Ovary (tissue), 9 donors: ENCODE measurements around the gene SURF2. TPM values are rescaled to one million over a fixed set of nuclear protein-coding genes. Genes with fewer than 3 reads are reported as not detected.
"Not testable (repeated sequence)": the region's sequence is repeated elsewhere in the genome, so short reads cannot be mapped to it uniquely, and the experiment has no call there.

Experiments
- DNase-seq, 5 donors: peaks; one replicate each; pipeline ENCODE4 v3.0.0-alpha.2; 2019 to 2020
- H3K27ac ChIP-seq, 2 donors: fragments of 200-600 bp; one replicate each; pipeline versions ENCODE4 v1.5.1 to v1.8.0; 2019 to 2022
- H3K27me3 ChIP-seq: fragments of 200-600 bp; one replicate; pipeline ENCODE4 v1.8.0; 2022
- H3K36me3 ChIP-seq: fragments of 200-600 bp; sonication (generic); one replicate; pipeline ENCODE4 v1.5.1; 2019
- H3K4me1 ChIP-seq: one replicate; pipeline ENCODE4 v1.8.1; 2013; ENCODE audit warnings: mild to moderate bottlenecking, moderate library complexity; ENCODE audit not compliant: insufficient read depth
- H3K4me3 ChIP-seq: fragments of 200-600 bp; sonication (generic); one replicate; pipeline ENCODE4 v1.5.1; 2017
- H3K9me3 ChIP-seq, 2 donors: fragments of 200-600 bp in 1 of 2; sonication (generic) in 1 of 2; one replicate each; pipeline versions ENCODE4 v1.5.1 to v1.8.1; 2013 to 2019; ENCODE audit warnings: mild to moderate bottlenecking in 1 of 2, moderate library complexity in 1 of 2
- EP300 ChIP-seq: sonication (generic); formaldehyde crosslinking; IDR thresholded peaks from one replicate; pipeline ENCODE4 v1.6.1; 2017; ENCODE audit warnings: antibody characterized with exemption
- POLR2A ChIP-seq: fragments of 450-650 bp; IDR thresholded peaks from one replicate; pipeline ENCODE4 v1.6.1; 2017; ENCODE audit warnings: antibody characterized with exemption, mild to moderate bottlenecking, moderate library complexity
- WGBS, 3 donors: extraction: QIAGEN DNeasy Blood & Tissue Kit in 1 of 3; methylation state at CpG; one replicate each; pipeline versions ENCODE4 v1.1.5 to v1.1.7; 2013 to 2017; 5-methylcytosine and 5-hydroxymethylcytosine counted together
- intact Hi-C, 4 donors: fragments of 100-400 bp; cut with DNase I; formaldehyde crosslinking; loops; one replicate each; pipeline versions ENCODE4 v1.11.0 to v1.15.1; 2022 to 2023
- polyA plus RNA-seq, 2 donors: library from polyadenylated mRNA; stranded (reverse); fragments of 200-250 nt in 1 of 2; fragments of 350-450 nt in 1 of 2; fragmentation: Illumina TruSeq in 1 of 2; extraction: RNeasy Lipid Tissue Mini Kit (QIAGEN cat#74804) in 1 of 2; gene quantifications; one replicate each; pipeline ENCODE4 v1.2.3, GENCODE V29; 2013 to 2014
- total RNA-seq, 7 donors: library from RNA; depleted of rRNA in 2 of 7; stranded (reverse); fragments of >200 nt in 2 of 7; fragmentation: NEBNext Ultra II Directional in 3 of 7; extraction: Animal tissue kit (Norgen Biotek cat#: 25700) in 3 of 7; gene quantifications; one replicate each; pipeline versions ENCODE4 v1.1.0 to v1.2.4, GENCODE V29; 2016 to 2023
- TF ChIP-seq, protein P1 (sequence below), 3 donors: fragments of 450-650 bp in 2 of 3; fragments of 200-600 bp in 1 of 3; IDR thresholded peaks; one replicate each; pipeline versions ENCODE4 v1.5.1 to v1.8.0; 2016 to 2022; ENCODE audit warnings: antibody characterized with exemption in 3 of 3, mild to moderate bottlenecking in 1 of 3
- donor health status: DM: no; HTN: no; CAD: no; lungs with moderate emphysema.
- donor health status: DM: no; HTN: no; CAD: no.
- donor health status: Bipolar disorder and iron deficiency.
- donor health status: DM: yes; HTN: yes; CAD: no.
- donor health status: DM: no; HTN: no; CAD: no.
- donor health status: DM: yes; HTN: yes; CAD: no.

Gene SURF2
- total and polyA plus RNA-seq, 9 donors, result 8.6 to 30.4 (median 15.8) TPM

DNA sequence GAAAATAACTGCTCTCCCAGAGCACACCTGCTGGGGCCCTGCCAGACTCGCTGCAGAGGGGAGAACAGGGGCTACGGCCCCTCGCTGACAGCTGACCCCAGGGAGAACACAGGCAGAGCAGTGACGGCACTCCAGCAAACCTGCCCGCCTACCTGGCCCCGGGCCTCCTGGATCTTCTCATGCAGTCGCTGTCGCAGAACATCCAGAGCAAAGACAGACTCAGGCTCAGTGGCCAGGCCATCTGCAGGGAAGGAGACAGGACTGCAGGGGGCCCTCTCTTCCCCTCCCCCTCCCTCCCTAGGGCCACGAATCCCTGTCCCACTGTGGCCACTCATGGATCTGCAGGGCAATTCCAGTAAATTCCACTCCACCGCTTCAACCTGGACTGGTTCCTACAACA is 22.8 kb upstream of the SURF2 start:
- no peak for TF ChIP-seq POLR2A
- no peak for TF ChIP-seq EP300
- TF ChIP-seq, protein P1, sequence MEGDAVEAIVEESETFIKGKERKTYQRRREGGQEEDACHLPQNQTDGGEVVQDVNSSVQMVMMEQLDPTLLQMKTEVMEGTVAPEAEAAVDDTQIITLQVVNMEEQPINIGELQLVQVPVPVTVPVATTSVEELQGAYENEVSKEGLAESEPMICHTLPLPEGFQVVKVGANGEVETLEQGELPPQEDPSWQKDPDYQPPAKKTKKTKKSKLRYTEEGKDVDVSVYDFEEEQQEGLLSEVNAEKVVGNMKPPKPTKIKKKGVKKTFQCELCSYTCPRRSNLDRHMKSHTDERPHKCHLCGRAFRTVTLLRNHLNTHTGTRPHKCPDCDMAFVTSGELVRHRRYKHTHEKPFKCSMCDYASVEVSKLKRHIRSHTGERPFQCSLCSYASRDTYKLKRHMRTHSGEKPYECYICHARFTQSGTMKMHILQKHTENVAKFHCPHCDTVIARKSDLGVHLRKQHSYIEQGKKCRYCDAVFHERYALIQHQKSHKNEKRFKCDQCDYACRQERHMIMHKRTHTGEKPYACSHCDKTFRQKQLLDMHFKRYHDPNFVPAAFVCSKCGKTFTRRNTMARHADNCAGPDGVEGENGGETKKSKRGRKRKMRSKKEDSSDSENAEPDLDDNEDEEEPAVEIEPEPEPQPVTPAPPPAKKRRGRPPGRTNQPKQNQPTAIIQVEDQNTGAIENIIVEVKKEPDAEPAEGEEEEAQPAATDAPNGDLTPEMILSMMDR (IDR thresholded peaks at IDR 0.05), result no peak
- DNase-seq, result peak in 1 of 5 donors; percentile 37
- Histone ChIP-seq H3K36me3 (no peaks in the 10 kb centered on the region), H3K4me3 (no peak overlapping the region), H3K4me1 (peaks cover 5% of the 10 kb centered on the region), H3K27ac (no peak overlapping the region), H3K27me3 (no peaks in the 10 kb centered on the region), H3K9me3 (no peaks in the 10 kb centered on the region)
- intact Hi-C loops, result loop anchor here in 2 of 4 donors (5.0 kb wide), 2 partner anchors 146 to 151 kb away; no protein-coding TSS in a partner anchor
- 84 to 89% (median 89%) methylated on average over 10 of the region's 10 CpGs for WGBS, 3 donors

DNA sequence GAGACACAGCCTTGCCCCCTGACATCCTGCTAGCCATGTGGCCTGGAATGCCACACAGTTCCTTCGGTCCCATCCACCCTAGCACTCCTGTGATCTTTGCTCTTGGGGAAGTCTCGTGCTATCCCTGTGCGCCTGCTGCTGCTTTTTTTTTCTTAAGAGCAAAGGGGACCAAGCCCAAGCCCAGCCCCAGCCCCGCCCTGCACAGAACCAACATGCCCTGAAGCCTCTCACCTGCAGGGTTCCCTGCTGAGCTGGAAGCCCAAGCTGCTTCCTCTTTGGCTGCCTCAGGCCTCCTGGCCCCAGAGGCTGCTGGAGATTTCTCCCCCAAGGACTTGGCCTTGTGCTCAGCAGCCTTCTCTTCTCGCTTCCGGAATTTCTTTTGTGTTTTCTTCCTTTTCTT is 22.2 kb upstream of the SURF2 start:
- Histone ChIP-seq H3K9me3 (no peaks in the 10 kb centered on the region), H3K27ac (no peak overlapping the region), H3K27me3 (no peaks in the 10 kb centered on the region), H3K4me3 (no peak overlapping the region), H3K4me1 (peaks cover 5% of the 10 kb centered on the region), H3K36me3 (no peaks in the 10 kb centered on the region)
- WGBS, 3 donors, result 87 to 93% (median 88%) methylated on average over 6 of the region's 6 CpGs
- DNase-seq, result peak in 1 of 5 donors; percentile 25
- intact Hi-C loops, result loop anchor here in 2 of 4 donors (5.0 kb wide), 2 partner anchors 147 to 152 kb away; no protein-coding TSS in a partner anchor
- TF ChIP-seq EP300, result no peak
- no peak for TF ChIP-seq POLR2A
- TF ChIP-seq, protein P1 (IDR thresholded peaks at IDR 0.05), result no peak

DNA sequence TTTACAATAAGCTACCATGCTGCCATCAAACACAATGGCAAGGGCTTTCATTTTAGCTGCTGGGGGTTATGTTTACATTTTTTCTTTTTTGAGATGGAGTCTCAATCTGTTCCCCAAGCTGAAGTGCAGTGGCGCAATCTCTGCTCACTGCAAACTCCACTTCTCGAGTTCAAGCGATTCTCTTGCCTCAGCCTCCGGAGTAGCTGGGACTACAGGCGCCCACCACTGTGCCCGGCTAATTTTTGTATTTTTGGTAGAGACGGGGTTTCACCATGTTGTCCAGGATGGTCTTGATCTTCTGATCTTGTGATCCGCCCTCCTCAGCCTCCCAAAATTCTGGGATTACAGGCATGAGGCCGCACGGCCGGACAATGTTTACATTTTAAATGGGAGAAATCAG is 21.5 kb upstream of the SURF2 start:
- 62 to 73% (median 64%) methylated on average over 11 of the region's 11 CpGs for WGBS, 3 donors
- H3K4me3 ChIP-seq, result peak overlapping the region; percentile 85
- peak in 1 of 5 donors; percentile 24 for DNase-seq
- H3K36me3 ChIP-seq, H3K4me1 ChIP-seq, H3K27me3 ChIP-seq, H3K9me3 ChIP-seq, H3K27ac ChIP-seq: not testable (repeated sequence)
- intact Hi-C loops, result loop anchor here in 2 of 4 donors (5.0 kb wide), 2 partner anchors 148 to 153 kb away; no protein-coding TSS in a partner anchor

DNA sequence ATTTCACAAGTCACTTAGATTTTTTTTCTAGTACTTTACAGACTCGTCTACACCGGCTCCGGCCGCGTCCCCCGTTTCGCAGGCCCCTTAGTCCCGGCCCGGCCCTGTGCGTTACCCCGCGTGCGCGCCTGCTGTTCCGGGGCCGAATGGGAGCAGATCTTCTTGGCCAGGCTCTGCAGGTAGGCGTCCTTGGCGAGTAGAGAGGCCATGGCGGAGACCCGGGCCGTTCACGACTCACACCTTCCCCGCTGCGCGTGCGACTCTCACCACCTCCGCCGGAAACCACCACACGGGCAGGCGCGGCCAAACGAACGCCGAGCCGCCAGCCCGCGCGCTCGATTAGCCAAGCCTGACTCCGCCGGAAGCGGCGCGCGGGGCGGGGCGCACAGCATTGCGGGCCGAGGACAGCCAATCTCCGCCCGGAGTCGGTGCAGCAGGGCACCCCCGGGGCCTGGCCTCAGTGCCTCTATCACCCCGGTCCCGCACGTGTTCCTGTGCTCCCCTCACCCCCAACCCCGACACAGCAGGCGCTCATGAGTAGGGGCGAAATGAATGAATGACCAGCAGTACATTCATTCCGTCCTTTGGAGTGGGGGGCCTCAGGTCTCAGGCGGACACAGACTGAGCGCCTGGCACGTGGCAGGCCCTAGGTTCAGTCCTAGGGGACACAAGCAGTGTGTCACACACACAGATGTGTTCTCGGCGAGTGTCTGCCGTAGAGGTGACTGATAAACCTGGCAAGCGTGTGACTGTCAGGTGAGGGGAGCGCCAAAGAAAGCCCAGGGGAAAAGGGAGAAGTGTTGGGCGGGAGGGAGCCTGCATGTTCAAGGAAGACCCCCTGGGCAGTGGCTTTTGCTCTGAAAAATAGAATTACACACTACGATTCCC is 20.2 kb upstream of the SURF2 start, which contains the start of gene SURF6:
SURF6 (minus strand) TSS at position 265 of the 888 bp plus-strand sequence; CDS start at position 209, 56 bp downstream.
- intact Hi-C loops, result no loop called here
- Histone ChIP-seq H3K36me3 (no peaks in the 10 kb centered on the region), H3K27ac (peak within 1 kb of the TSS in 1 of 2 donors; percentile 30), H3K4me1 (peaks cover 5% of the 10 kb centered on the region), H3K27me3 (no peaks in the 10 kb centered on the region), H3K4me3 (peak within 1 kb of the TSS; percentile 85), H3K9me3 (no peaks in the 10 kb centered on the region)
- DNase-seq, result peak; percentile 81 to 92 (median 84)
- TF ChIP-seq POLR2A (peak; percentile 40), EP300 (no peak)
- TF ChIP-seq, protein P1 (IDR thresholded peaks at IDR 0.05), result no peak
- WGBS, 3 donors, result 2 to 3% (median 2%) methylated on average over 53 to 70 of the region's 70 CpGs

DNA sequence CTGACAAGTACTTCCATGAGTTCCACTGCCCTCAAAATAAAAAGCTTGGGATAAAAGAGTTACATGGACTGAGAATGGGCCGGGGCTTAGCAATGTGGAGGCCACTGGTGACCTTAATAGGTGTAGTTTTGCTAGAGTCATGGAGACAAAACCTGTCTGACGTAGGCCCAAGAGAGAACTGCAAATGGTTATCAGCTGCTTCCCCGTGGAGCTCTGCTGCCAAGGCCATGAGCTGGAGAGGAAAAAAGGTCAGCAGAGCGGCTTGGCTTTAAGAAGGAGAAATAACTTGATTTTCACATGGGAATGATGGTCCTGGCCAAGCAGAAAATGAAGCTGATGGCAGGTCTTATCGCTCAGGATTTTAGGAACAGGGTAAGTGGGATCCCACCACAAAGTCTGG is 16.7 kb upstream of the SURF2 start:
- Histone ChIP-seq H3K4me1 (peaks cover 5% of the 10 kb centered on the region), H3K9me3 (no peaks in the 10 kb centered on the region), H3K27ac (no peak overlapping the region), H3K36me3 (no peaks in the 10 kb centered on the region), H3K27me3 (no peaks in the 10 kb centered on the region), H3K4me3 (no peak overlapping the region)
- WGBS, 3 donors, result 52 to 58% (median 56%) methylated on average over 5 of the region's 5 CpGs
- intact Hi-C loops, result no loop called here
- TF ChIP-seq, protein P1 (IDR thresholded peaks at IDR 0.05), result no peak
- TF ChIP-seq POLR2A (no peak), EP300 (no peak)
- DNase-seq, result no peak
